Measurements from ENCODE around the gene PCDHB6. TPM values are rescaled to one million over a fixed set of nuclear protein-coding genes. Genes with fewer than 3 reads are reported as not detected.
"Not testable (repeated sequence)": the region's sequence is repeated elsewhere in the genome, so short reads cannot be mapped to it uniquely, and the experiment has no call there.

The PCDHB6 gene
- total RNA-seq, 4 donors from 2014 or later: 0.14 to 0.32 TPM; not detected in 2

GRCh38 chr5:141105350-141105749, 44.5 kb upstream of the PCDHB6 start:
- TF ChIP-seq POLR2A (IDR thresholded peaks at IDR 0.05) (no peak), CTCF (IDR thresholded peaks at IDR 0.05) (no peak), EP300 (IDR thresholded peaks at IDR 0.05; ENCODE audit: low read depth) (no peak), POLR2AphosphoS5 (IDR thresholded peaks at IDR 0.05) (no peak)
- Histone ChIP-seq H3K36me3 (no peaks in the 10 kb centered on the region), H3K4me1 (no peaks in the 10 kb centered on the region), H3K27ac (no peak overlapping the region), H3K4me3 (no peak overlapping the region), H3K27me3 (no peaks in the 10 kb centered on the region), H3K9me3 (peaks cover 16 to 18% of the 10 kb centered on the region in 2 donors)
- intact Hi-C loops (cut with DNase I; ENCODE audit: low total_unique reads) (no loop called here), in situ Hi-C loops (cut with MboI; ENCODE audit: low pct_ligation_motif_present in 1 of 4, low pct_unique_long_range_greater_than_20kb in 1 of 4, low sequenced_read_pairs in 3 of 4) (no loop called here)
- 70 to 93% methylated on average over 2 of the region's 2 CpGs for WGBS, 2 donors (ENCODE audit: low coverage in 1 of 2)
- no peak for DNase-seq

GRCh38 chr5:141119250-141119649, 30.6 kb upstream of the PCDHB6 start:
- peaks cover 6% of the 10 kb centered on the region for H3K27me3 ChIP-seq
- H3K36me3 ChIP-seq: no peaks in the 10 kb centered on the region
- H3K27ac ChIP-seq: no peak overlapping the region
- no peak for DNase-seq
- no peak overlapping the region for H3K4me3 ChIP-seq
- intact Hi-C loops (cut with DNase I; ENCODE audit: low total_unique reads) (no loop called here), in situ Hi-C loops (cut with MboI; ENCODE audit: low pct_ligation_motif_present in 1 of 4, low pct_unique_long_range_greater_than_20kb in 1 of 4, low sequenced_read_pairs in 3 of 4) (no loop called here)
- TF ChIP-seq CTCF (IDR thresholded peaks at IDR 0.05) (no peak), POLR2AphosphoS5 (IDR thresholded peaks at IDR 0.05) (no peak), POLR2A (IDR thresholded peaks at IDR 0.05) (no peak), EP300 (IDR thresholded peaks at IDR 0.05; ENCODE audit: low read depth) (no peak)
- peaks cover 22 to 24% of the 10 kb centered on the region in 2 donors for H3K9me3 ChIP-seq
- 45 to 49% methylated on average over 2 of the region's 2 CpGs for WGBS, 2 donors (ENCODE audit: low coverage in 1 of 2)
- no peaks in the 10 kb centered on the region for H3K4me1 ChIP-seq

- no peaks in the 10 kb centered on the region for H3K4me1 ChIP-seq
- H3K36me3 ChIP-seq: no peaks in the 10 kb centered on the region
- H3K9me3 ChIP-seq: peaks cover 2 to 9% of the 10 kb centered on the region in 2 donors
- H3K27me3 ChIP-seq: peaks cover 7% of the 10 kb centered on the region
- in situ Hi-C loops (cut with MboI; ENCODE audit: low pct_ligation_motif_present in 1 of 4, low pct_unique_long_range_greater_than_20kb in 1 of 4, low sequenced_read_pairs in 3 of 4) (no loop called here), intact Hi-C loops (cut with DNase I; ENCODE audit: low total_unique reads) (no loop called here)
- no peak within 1 kb of the TSS for H3K27ac ChIP-seq
- WGBS, 2 donors (ENCODE audit: low coverage in 1 of 2): 53 to 54% methylated on average over 16 of the region's 16 CpGs
- H3K4me3 ChIP-seq: peak within 1 kb of the TSS in 1 of 4 donors; percentile 13
- no peak for DNase-seq
- TF ChIP-seq CTCF (IDR thresholded peaks at IDR 0.05): peak in 2 of 5 experiments; percentile 14 to 16
- no peak for TF ChIP-seq POLR2A (IDR thresholded peaks at IDR 0.05)
- no peak for TF ChIP-seq POLR2AphosphoS5 (IDR thresholded peaks at IDR 0.05)
- no peak for TF ChIP-seq EP300 (IDR thresholded peaks at IDR 0.05; ENCODE audit: low read depth)
These were observed 28.3 kb upstream of the PCDHB6 start, which contains the start of gene PCDHB4 for GRCh38 chr5:141121563-141121962. PCDHB4 (plus strand) TSS chr5:141121818; CDS start chr5:141121999, 181 bp downstream.

GRCh38 chr5:141121985-141122384, 27.9 kb upstream of the PCDHB6 start:
- Histone ChIP-seq H3K9me3 (peaks cover 0 to 9% of the 10 kb centered on the region in 2 donors), H3K36me3 (no peaks in the 10 kb centered on the region), H3K27ac (no peak overlapping the region), H3K4me1 (no peaks in the 10 kb centered on the region), H3K27me3 (peaks cover 7% of the 10 kb centered on the region), H3K4me3 (peak overlapping the region in 1 of 4 donors; percentile 13)
- intact Hi-C loops (cut with DNase I; ENCODE audit: low total_unique reads) (no loop called here), in situ Hi-C loops (cut with MboI; ENCODE audit: low pct_ligation_motif_present in 1 of 4, low pct_unique_long_range_greater_than_20kb in 1 of 4, low sequenced_read_pairs in 3 of 4) (no loop called here)
- no peak for DNase-seq
- WGBS, 2 donors (ENCODE audit: low coverage in 1 of 2): 56 to 61% methylated on average over 10 to 12 of the region's 12 CpGs
- TF ChIP-seq POLR2A (IDR thresholded peaks at IDR 0.05): no peak
- no peak for TF ChIP-seq EP300 (IDR thresholded peaks at IDR 0.05; ENCODE audit: low read depth)
- no peak for TF ChIP-seq CTCF (IDR thresholded peaks at IDR 0.05)
- TF ChIP-seq POLR2AphosphoS5 (IDR thresholded peaks at IDR 0.05): no peak

- H3K4me3 ChIP-seq; H3K9me3 ChIP-seq; H3K27ac ChIP-seq; H3K36me3 ChIP-seq; H3K27me3 ChIP-seq; in situ Hi-C loops (cut with MboI; ENCODE audit: low pct_ligation_motif_present in 1 of 4, low pct_unique_long_range_greater_than_20kb in 1 of 4, low sequenced_read_pairs in 3 of 4); DNase-seq; H3K4me1 ChIP-seq; intact Hi-C loops (cut with DNase I; ENCODE audit: low total_unique reads): not testable (repeated sequence)
- 66% methylated on average over 51 of the region's 73 CpGs; no CpG with 5 or more reads in 1 of the 2 donors for WGBS, 2 donors (ENCODE audit: low coverage in 1 of 2)
These were observed 26.3 kb upstream of the PCDHB6 start for GRCh38 chr5:141123396-141124135.
